IPS-18c (cell line): ENCODE data around the gene EML5.
A peak's percentile ranks its signal among the peaks of the same experiment; 100 is the strongest.

Experiments used
- H3K4me3 ChIP-seq: 2 replicates; pipeline ENCODE4 v1.7.0; 2013; ENCODE audit warnings: low read depth, mild to moderate bottlenecking, low read length, moderate library complexity; ENCODE audit not compliant: insufficient read depth
- H3K9me3 ChIP-seq: one replicate; pipeline ENCODE4 v1.6.1; 2013; ENCODE audit warnings: mild to moderate bottlenecking, low read length, moderate library complexity; ENCODE audit not compliant: control insufficient read depth, insufficient read depth

EML5 gene

DNA sequence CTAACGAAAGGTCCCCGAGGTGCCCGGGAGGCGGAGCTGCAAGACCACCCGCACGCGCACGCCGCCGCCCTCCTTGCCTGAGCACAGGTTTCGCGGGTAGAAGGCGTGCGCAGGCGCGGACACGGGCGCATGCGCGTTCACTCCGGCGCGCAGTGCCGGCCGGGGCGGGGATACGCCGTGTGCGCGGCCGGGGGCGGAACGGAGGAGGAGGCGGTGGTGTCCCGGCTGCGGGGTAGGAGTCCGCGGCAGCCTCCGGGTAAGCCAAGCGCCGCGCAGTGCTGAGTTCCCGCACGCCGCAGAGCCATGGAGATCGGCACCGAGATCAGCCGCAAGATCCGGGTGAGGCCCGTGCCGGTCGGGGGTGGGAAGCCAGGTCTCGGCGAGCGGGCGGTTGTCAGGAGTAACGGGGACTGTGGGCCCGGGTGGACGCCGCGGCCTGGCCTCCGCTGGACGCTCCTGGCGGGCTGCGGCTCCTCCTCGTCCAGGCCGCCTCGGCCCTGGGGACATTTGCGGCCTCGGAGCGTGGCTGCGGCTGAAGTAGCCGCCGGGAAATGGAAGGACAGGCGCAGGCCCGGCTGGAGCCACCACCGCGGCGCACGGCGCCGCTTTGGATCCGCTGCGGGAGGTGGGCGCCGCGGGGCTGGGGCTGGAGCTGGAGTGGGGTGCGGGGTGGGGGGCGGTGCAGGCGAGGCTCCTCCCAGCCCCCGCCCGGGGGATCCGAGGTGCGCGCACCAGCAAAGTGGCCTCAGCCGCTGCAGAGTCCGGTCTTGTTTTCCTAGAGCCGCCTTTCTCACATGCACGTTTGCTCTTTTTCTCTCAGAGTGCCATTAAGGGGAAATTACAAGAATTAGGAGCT lies 229.7 kb downstream of the EML5 start, which contains the start of gene ZC3H14:
TSS of gene ZC3H14 (plus strand) at position 207 of the 856 bp plus-strand sequence. CDS start at position 304, 97 bp downstream.
- no peaks in the 10 kb centered on the region for H3K9me3 ChIP-seq
- peak within 1 kb of the TSS; percentile 99 for H3K4me3 ChIP-seq

DNA sequence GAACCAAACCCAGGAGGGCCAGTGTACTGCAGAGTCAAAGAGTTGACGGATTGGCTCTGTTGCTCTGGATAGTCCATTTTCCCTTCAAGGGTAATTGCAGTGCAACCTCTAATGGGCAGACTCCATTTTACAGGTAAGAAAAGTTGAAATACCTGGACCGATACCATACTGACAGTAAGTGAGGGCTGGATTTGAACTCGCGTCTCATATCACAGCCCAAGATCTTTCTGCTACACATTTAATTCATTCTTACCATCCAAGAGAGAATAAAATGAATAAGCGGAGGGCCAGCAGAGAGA lies 230.3 kb downstream of the EML5 start:
- Histone ChIP-seq H3K4me3 (peak overlapping the region; percentile 99), H3K9me3 (no peaks in the 10 kb centered on the region)
